Measurements from ENCODE around the gene GAS7.

DNA sequence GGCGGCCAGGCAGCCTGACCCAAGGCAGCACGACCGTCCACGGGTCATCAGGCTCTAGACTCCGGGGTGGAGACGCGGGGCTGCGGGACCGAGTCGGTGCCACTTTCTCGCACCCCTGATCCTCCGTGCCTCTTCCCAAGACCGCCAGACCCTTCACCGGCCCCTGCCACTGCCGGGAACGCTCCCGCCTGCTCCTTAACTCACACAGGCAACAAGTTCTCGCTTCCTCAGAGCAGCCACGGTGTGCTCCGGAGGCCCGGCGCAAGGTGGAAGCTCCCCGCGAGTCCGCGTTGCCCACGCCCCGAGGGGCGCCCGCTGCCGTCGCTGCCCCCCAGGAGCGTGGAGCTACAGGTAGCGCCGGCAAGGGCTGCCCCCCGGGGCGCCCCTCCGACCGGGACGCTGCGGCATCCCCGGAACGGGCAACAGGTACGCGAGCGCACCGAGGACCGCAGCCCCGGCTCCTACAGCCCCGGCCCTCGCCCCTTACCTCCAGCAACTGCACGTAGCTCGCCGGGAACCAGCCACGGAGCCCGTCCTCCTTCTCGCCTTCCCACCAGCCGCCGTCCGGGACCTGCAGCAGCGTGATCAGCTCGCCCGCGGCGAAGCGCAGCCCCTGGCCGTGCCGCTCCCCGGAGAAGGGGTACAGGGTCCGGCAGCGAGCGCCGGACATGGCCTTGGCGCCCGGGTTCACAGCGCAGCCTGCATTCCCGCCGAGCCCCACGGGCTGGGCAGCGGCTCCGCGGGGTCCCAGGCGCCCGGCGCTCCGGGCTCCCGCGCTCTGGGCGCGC is 491 bp downstream of the GAS7 start:
- TF ChIP-seq POLR2AphosphoS5 (IDR thresholded peaks at IDR 0.05) = no peak
- TF ChIP-seq, protein P1, sequence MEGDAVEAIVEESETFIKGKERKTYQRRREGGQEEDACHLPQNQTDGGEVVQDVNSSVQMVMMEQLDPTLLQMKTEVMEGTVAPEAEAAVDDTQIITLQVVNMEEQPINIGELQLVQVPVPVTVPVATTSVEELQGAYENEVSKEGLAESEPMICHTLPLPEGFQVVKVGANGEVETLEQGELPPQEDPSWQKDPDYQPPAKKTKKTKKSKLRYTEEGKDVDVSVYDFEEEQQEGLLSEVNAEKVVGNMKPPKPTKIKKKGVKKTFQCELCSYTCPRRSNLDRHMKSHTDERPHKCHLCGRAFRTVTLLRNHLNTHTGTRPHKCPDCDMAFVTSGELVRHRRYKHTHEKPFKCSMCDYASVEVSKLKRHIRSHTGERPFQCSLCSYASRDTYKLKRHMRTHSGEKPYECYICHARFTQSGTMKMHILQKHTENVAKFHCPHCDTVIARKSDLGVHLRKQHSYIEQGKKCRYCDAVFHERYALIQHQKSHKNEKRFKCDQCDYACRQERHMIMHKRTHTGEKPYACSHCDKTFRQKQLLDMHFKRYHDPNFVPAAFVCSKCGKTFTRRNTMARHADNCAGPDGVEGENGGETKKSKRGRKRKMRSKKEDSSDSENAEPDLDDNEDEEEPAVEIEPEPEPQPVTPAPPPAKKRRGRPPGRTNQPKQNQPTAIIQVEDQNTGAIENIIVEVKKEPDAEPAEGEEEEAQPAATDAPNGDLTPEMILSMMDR (IDR thresholded peaks at IDR 0.05) = no peak

Measured in gastroesophageal sphincter (tissue), 3 donors.